PC-3 (cell line): Measurements from ENCODE around the gene FSTL4. TPM values are rescaled to one million over a fixed set of nuclear protein-coding genes. Genes with fewer than 3 reads are reported as not detected.

Experiments
- ATAC-seq: fragments of 200-7000 bp; cut with Tn5 transposase; 2 replicates; pipeline ENCODE4 v1.9.1; 2020; ENCODE audit warnings: mild to moderate bottlenecking, moderate library complexity
- BruUV-seq: library from RNA; stranded (reverse); fragments of 400-500 nt; replicated peaks from 2 replicates; lab custom pipeline; 2021; lab: Mats Ljungman, UMichigan
- CTCF ChIA-PET: fragments of 300-600 bp; sonication (Branson Sonifier 250); formaldehyde crosslinking; loops from one replicate; lab custom pipeline; 2022; ENCODE audit warnings: antibody characterized with exemption; lab: Charles Lee
- POLR2A ChIA-PET: fragments of 300-600 bp; sonication (Branson Sonifier 250); formaldehyde crosslinking; loops from one replicate; lab custom pipeline; 2022; ENCODE audit warnings: antibody characterized with exemption; ENCODE audit not compliant: unreplicated experiment; lab: Charles Lee
- DNase-seq: peaks from one replicate; pipeline ENCODE4 v3.0.0-alpha.2; 2015
- H2AFZ ChIP-seq: fragments of 300-600 bp; sonication (generic); 2 replicates; pipeline ENCODE4 v1.6.0; 2016; ENCODE audit warnings: antibody characterized with exemption, low read length
- H3F3A ChIP-seq: fragments of 300-600 bp; sonication (generic); one replicate; pipeline ENCODE4 v1.6.0; 2017; ENCODE audit warnings: antibody characterized with exemption, low read length, control low read depth, mild to moderate bottlenecking; ENCODE audit not compliant: unreplicated experiment
- H3K27ac ChIP-seq: fragments of 300-600 bp; sonication (generic); 2 replicates; pipeline ENCODE4 v1.5.1; 2016; ENCODE audit warnings: mild to moderate bottlenecking, low read length
- H3K27me3 ChIP-seq: fragments of 300-600 bp; sonication (generic); 2 replicates; pipeline ENCODE4 v1.6.1; 2016; ENCODE audit warnings: low read length, mixed read lengths
- H3K36me3 ChIP-seq: fragments of 300-600 bp; sonication (generic); 2 replicates; pipeline ENCODE4 v1.6.1; 2016; ENCODE audit warnings: low read depth, mixed run types, low read length, mixed read lengths
- H3K4me1 ChIP-seq: fragments of 300-600 bp; sonication (generic); 2 replicates; pipeline ENCODE4 v1.5.1; 2016; ENCODE audit warnings: low read length; ENCODE audit not compliant: insufficient read depth
- H3K4me2 ChIP-seq: fragments of 300-600 bp; sonication (generic); 2 replicates; pipeline ENCODE4 v1.6.0; 2016; ENCODE audit warnings: low read length
- H3K4me3 ChIP-seq: fragments of 300-600 bp; sonication (generic); 2 replicates; pipeline ENCODE4 v1.5.1; 2016; ENCODE audit warnings: mild to moderate bottlenecking, low read length, mixed read lengths
- H3K79me2 ChIP-seq: fragments of 300-600 bp; sonication (generic); 2 replicates; pipeline ENCODE4 v1.6.1; 2017; ENCODE audit warnings: low read length, mixed read lengths
- H3K9ac ChIP-seq: fragments of 300-600 bp; sonication (generic); 2 replicates; pipeline ENCODE4 v1.6.0; 2016; ENCODE audit warnings: mild to moderate bottlenecking, low read length
- H3K9me2 ChIP-seq: fragments of 300-600 bp; sonication (generic); replicated peaks from 2 replicates; pipeline ENCODE4 v1.6.1; 2016; ENCODE audit warnings: mixed run types, low read length, mixed read lengths
- H3K9me3 ChIP-seq: fragments of 300-600 bp; sonication (generic); 2 replicates; pipeline ENCODE4 v1.6.1; 2016; ENCODE audit warnings: low read length, mixed read lengths
- H4K20me1 ChIP-seq: fragments of 300-600 bp; sonication (generic); 2 replicates; pipeline ENCODE4 v1.6.1; 2016; ENCODE audit warnings: low read length, mixed read lengths
- CTCF ChIP-seq: fragments of 300-600 bp; sonication (generic); conservative IDR thresholded peaks from 2 replicates; pipeline ENCODE4 v1.5.1; 2017; ENCODE audit warnings: antibody characterized with exemption, low read depth, mild to moderate bottlenecking, low read length
- EZH2 ChIP-seq: fragments of 300-600 bp; sonication (generic); IDR thresholded peaks from one replicate; pipeline ENCODE4 v1.6.1; 2017; ENCODE audit warnings: antibody characterized with exemption, mild to moderate bottlenecking, low read length; ENCODE audit not compliant: unreplicated experiment
- EZH2phosphoT487 ChIP-seq: fragments of 300-600 bp; sonication (generic); IDR thresholded peaks from 2 replicates; pipeline ENCODE4 v1.6.1; 2018; ENCODE audit warnings: mild to moderate bottlenecking, antibody characterized with exemption, low read length, borderline replicate concordance
- intact Hi-C: fragments of 100-400 bp; cut with micrococcal nuclease; formaldehyde crosslinking; loops from 2 replicates; pipeline ENCODE4 v1.9.0; 2023
- total RNA-seq: library from RNA; depleted of rRNA; stranded (reverse); fragments of >200 nt; gene quantifications from 2 replicates; pipeline ENCODE4 v1.2.3, GENCODE V29; 2014

Gene FSTL4
- total RNA-seq, 1 experiment from 2014 or later: 4.2 TPM

GRCh38 chr5:133444711-133445110 is 167.6 kb downstream of the FSTL4 start:
- H3K9me2 ChIP-seq: no peaks in the 10 kb centered on the region
- ChIA-PET CTCF (no interaction called here), POLR2A (no interaction called here)
- H2AFZ ChIP-seq: no peak overlapping the region
- ATAC-seq: no peak
- intact Hi-C loops: no loop called here
- no peak overlapping the region for H3K4me2 ChIP-seq
- no TSS peak for BruUV-seq
- no peaks in the 10 kb centered on the region for H3K9me3 ChIP-seq
- no peaks in the 10 kb centered on the region for H3F3A ChIP-seq
- H3K4me3 ChIP-seq: no peak overlapping the region
- no peak for TF ChIP-seq EZH2
- no peak for TF ChIP-seq CTCF
- no peak for TF ChIP-seq EZH2phosphoT487
- no peaks in the 10 kb centered on the region for H3K79me2 ChIP-seq
- no peaks in the 10 kb centered on the region for H3K4me1 ChIP-seq
- H4K20me1 ChIP-seq: no peaks in the 10 kb centered on the region
- DNase-seq: no peak
- no peak overlapping the region for H3K27ac ChIP-seq
- no peaks in the 10 kb centered on the region for H3K27me3 ChIP-seq
- H3K9ac ChIP-seq: no peak overlapping the region
- H3K36me3 ChIP-seq: no peaks in the 10 kb centered on the region

DNA sequence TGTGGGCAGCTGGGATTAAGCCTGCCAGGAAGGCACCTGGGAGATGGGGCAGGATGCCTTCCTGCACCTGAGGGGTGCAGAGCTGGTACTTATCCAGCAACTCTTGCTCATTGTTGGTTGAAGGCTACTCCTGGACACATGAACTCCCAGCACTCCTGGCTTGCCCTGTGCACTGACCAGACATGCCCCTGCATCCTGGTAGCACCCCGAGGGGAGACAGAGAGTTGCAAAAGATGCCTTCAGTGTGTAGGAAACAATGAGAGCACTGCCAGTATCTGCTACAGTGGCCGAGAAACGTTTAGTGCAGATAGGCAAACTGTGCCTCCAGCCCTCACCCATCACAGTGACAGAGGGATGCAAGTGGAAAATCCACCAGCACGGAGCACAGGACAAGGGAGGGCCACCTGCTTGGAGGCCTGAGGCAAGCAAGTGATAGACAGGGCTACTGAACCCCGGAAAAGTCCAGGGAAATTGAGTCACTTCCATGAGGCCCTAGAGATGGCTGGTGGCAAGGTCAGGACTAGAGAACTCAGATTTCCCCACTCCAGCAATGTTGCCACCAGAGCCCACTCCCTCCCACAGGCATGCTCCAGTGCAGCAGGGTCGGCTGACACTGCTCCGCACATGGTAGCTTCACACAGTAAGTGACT is 171.1 kb downstream of the FSTL4 start:
- Histone ChIP-seq H2AFZ (no peak overlapping the region), H3K9ac (no peak overlapping the region), H3K4me1 (no peaks in the 10 kb centered on the region), H3K27ac (no peak overlapping the region), H3K9me2 (no peaks in the 10 kb centered on the region), H3K4me3 (no peak overlapping the region), H3K79me2 (no peaks in the 10 kb centered on the region), H4K20me1 (no peaks in the 10 kb centered on the region), H3K27me3 (no peaks in the 10 kb centered on the region), H3K36me3 (no peaks in the 10 kb centered on the region), H3K4me2 (no peak overlapping the region), H3K9me3 (no peaks in the 10 kb centered on the region), H3F3A (no peaks in the 10 kb centered on the region)
- ATAC-seq (no peak), DNase-seq (no peak)
- ChIA-PET CTCF (no interaction called here), POLR2A (no interaction called here)
- intact Hi-C loops: no loop called here
- TF ChIP-seq EZH2 (no peak), EZH2phosphoT487 (no peak), CTCF (no peak)
- no TSS peak for BruUV-seq

GRCh38 chr5:133440467-133441115 is 171.8 kb downstream of the FSTL4 start:
- Histone ChIP-seq H3K27me3 (no peaks in the 10 kb centered on the region), H2AFZ (no peak overlapping the region), H3K4me2 (no peak overlapping the region), H3K9me2 (no peaks in the 10 kb centered on the region), H3K9ac (no peak overlapping the region), H3K27ac (no peak overlapping the region), H3K36me3 (no peaks in the 10 kb centered on the region), H3K4me1 (no peaks in the 10 kb centered on the region), H3K9me3 (no peaks in the 10 kb centered on the region), H3F3A (no peaks in the 10 kb centered on the region), H3K4me3 (no peak overlapping the region), H3K79me2 (no peaks in the 10 kb centered on the region), H4K20me1 (no peaks in the 10 kb centered on the region)
- intact Hi-C loops: no loop called here
- ATAC-seq (no peak), DNase-seq (no peak)
- BruUV-seq: no TSS peak
- POLR2A ChIA-PET: no interaction called here
- TF ChIP-seq EZH2phosphoT487 (no peak), CTCF (no peak), EZH2 (no peak)
- CTCF ChIA-PET: no interaction called here
